ENCODE results near the gene EIF4B. TPM values are rescaled to one million over a fixed set of nuclear protein-coding genes. Genes with fewer than 3 reads are reported as not detected.

The EIF4B gene
- total RNA-seq, 6 experiments from 2014 or later = 143 to 270 (median 180) TPM

DNA sequence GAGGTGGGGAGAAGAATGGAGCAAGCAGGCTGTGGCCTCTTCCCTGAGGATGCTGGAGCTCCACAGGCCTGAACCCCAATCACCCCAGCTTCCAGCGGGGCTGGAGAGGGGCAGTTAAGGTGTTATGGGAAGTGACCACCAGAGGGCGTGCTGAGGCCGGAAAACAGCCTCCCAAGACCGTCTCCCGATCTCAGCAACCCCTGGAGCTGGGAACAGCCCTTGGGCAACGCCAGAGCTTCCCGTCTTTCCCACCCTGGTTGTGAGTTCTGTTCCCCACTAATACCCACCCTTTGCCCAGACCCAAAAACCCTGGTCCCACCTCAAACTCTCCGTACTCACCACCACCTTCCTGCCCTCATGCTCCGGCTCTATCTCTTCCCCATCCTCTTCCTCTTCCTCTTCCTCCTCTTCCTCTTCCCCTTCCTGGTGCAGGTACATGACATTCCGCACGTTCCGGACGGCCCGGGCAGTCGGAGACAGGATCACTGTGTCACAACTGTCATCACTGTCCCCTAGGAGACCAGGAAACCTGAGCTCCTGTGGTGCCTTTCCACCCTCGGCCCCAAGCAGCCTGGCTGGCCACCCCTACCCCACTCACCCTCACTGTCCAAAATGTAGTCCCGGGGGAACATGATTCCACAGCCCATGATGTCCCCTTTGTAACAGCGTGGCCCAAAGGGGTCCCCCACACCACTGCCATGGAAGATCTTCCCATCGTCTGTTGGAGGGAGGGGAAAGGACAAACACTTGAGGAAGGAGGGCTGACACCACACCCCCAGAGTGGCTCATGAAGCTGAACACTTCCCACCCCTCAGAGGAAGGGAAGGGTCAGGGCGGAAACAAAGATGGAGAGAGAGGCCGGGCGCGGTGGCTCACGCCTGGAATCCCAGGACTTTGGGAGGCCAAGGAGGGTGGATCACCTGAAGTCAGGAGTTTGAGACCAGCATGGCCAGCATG, 60.0 kb downstream of the EIF4B start:
- peak; percentile 64 to 69 (median 67) for ATAC-seq

DNA sequence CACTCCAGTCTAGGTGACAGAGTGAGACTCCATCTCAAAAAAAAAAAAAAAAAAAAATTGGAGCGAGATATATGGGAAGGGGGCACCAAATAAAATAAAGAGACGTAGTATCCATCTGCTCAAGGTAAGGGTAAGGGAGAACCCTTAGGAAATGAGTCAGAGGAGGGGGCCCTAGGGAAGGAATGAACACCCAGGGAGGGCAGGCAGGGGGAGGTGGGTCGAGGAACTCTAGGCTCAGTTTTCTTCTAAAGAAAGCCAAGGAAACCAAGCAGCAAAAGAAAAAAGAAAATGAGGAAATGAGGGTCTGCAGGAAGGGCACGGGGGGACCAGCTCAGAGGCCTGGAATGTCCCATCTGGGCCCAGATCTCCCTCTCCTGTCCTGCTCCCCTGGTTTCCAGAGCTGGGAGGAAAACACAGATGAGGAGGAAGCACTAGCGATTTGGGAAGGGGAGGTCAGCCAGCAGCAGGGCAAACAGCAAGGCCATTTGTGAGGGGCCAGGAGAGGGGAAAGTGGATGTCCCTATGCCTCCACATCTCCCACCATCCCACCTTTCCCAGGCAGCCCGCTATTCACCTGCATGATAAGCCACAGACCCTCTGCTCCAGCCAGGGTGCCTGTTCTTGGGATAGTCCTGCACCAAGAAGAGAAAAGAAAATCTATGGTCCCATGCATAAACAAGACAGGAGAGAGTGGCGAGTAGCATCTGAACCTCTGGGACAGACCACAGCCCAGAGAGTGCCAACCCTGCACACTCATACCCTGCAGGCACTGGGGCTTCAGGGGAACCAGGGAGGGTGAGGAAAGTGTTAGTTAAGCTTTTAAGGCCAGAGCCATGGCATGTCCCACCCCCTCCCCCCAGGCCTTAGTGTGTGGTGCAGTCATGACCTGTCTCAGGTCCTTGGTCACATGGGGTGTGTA, 61.1 kb downstream of the EIF4B start:
- Histone ChIP-seq H3K4me3 (no peak overlapping the region), H3K9me3 (no peaks in the 10 kb centered on the region), H3K27ac (no peak overlapping the region), H3K27me3 (no peaks in the 10 kb centered on the region), H3K36me3 (peaks cover 0 to 24% (median 10%) of the 10 kb centered on the region in 4 donors), H3K4me1 (peaks cover 0 to 4% (median 0%) of the 10 kb centered on the region in 4 donors)
- intact Hi-C loops (cut with DNase I) = loop anchor here (5.0 to 10.0 kb wide), 4 partner anchors 35 to 127 kb away; partner anchors contain the start of gene SOAT2 (in 1 of the 2)
- TF ChIP-seq, protein P1, sequence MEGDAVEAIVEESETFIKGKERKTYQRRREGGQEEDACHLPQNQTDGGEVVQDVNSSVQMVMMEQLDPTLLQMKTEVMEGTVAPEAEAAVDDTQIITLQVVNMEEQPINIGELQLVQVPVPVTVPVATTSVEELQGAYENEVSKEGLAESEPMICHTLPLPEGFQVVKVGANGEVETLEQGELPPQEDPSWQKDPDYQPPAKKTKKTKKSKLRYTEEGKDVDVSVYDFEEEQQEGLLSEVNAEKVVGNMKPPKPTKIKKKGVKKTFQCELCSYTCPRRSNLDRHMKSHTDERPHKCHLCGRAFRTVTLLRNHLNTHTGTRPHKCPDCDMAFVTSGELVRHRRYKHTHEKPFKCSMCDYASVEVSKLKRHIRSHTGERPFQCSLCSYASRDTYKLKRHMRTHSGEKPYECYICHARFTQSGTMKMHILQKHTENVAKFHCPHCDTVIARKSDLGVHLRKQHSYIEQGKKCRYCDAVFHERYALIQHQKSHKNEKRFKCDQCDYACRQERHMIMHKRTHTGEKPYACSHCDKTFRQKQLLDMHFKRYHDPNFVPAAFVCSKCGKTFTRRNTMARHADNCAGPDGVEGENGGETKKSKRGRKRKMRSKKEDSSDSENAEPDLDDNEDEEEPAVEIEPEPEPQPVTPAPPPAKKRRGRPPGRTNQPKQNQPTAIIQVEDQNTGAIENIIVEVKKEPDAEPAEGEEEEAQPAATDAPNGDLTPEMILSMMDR (IDR thresholded peaks at IDR 0.05) = no peak
- TF ChIP-seq POLR2A (IDR thresholded peaks at IDR 0.05) = no peak
- 69% methylated on average over 6 of the region's 7 CpGs for WGBS (ENCODE audit: insufficient coverage, low coverage, low lambda C conversion rate, missing lambda C conversion rate)
- DNase-seq (no peak), ATAC-seq (no peak)

More for the DNA sequence above, 60.0 kb downstream of the EIF4B start:
- Histone ChIP-seq H3K27ac (peak overlapping the region; percentile 6 to 23 (median 20)), H3K9me3 (no peaks in the 10 kb centered on the region), H3K27me3 (no peaks in the 10 kb centered on the region), H3K36me3 (peaks cover 0 to 32% (median 17%) of the 10 kb centered on the region in 4 donors), H3K4me1 (peaks cover 0 to 13% (median 7%) of the 10 kb centered on the region in 4 donors), H3K4me3 (no peak overlapping the region)
- 29% methylated on average over 17 of the region's 24 CpGs for WGBS (ENCODE audit: insufficient coverage, low coverage, low lambda C conversion rate, missing lambda C conversion rate)
- peak in 2 of 3 donors; percentile 79 for DNase-seq
- TF ChIP-seq POLR2A (IDR thresholded peaks at IDR 0.05) = no peak
- TF ChIP-seq, protein P1 (IDR thresholded peaks at IDR 0.05) = peak; percentile 85 to 89 (median 87)
- intact Hi-C loops (cut with DNase I) = loop anchor here (5.0 to 10.0 kb wide), 4 partner anchors 36 to 129 kb away; partner anchors contain the start of gene SOAT2 (in 1 of the 2)

DNA sequence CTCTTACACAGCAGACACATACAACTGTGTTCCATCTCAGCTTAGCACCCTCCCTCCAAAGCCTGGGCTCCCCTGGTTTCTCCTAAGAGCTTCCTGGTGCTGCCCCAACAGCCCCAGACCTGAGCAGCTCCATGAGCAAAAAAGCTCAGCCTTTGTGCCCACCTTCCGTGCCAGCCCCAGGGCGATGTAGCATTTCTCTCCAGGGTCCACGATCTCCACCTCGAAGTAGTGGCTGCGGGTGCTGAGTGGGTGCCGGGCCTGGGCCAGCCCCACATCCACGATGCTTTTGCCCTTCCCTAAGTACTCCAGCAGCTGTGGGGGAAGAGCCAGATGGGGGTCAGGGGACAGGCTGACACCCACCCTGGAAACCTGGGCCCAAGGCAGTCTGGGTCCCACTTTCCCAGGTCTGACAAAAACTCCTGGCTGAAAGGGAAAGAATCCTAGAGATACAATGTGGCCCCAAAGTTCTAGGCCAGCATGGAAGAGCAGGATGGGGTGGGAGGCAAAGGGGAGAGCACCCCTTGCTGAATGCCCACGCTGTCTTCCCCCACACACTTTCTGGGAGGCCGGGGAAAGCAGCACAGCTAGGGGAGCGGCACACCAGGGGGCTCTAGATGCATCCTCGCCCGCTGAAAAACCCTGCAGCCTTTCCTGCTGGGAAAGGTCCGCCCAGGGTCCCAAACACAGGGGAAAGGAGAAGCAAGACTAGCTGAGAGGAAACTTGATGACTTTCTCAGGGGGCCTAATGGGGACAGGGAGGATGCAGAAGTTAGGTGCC, 61.9 kb downstream of the EIF4B start:
- 88% methylated on average over 7 of the region's 13 CpGs for WGBS (ENCODE audit: insufficient coverage, low coverage, low lambda C conversion rate, missing lambda C conversion rate)
- Histone ChIP-seq H3K36me3 (peaks cover 0 to 22% (median 6%) of the 10 kb centered on the region in 4 donors), H3K4me3 (no peak overlapping the region), H3K27ac (no peak overlapping the region), H3K27me3 (no peaks in the 10 kb centered on the region), H3K9me3 (no peaks in the 10 kb centered on the region), H3K4me1 (peaks cover 0 to 3% (median 0%) of the 10 kb centered on the region in 4 donors)
- DNase-seq = no peak
- no peak for TF ChIP-seq POLR2A (IDR thresholded peaks at IDR 0.05)
- TF ChIP-seq, protein P1 (IDR thresholded peaks at IDR 0.05) = no peak
- intact Hi-C loops (cut with DNase I) = loop anchor here (5.0 to 10.0 kb wide), 4 partner anchors 34 to 127 kb away; partner anchors contain the start of gene SOAT2 (in 1 of the 2)
- ATAC-seq = no peak
